Measurements from ENCODE around the gene TMSB10. TPM values are rescaled to one million over a fixed set of nuclear protein-coding genes. Genes with fewer than 3 reads are reported as not detected.

TMSB10 gene
- total and polyA plus RNA-seq, 2 of the 13 experiments (the other 11 are each of a cell fraction or from before 2014, with no cell fraction given), result 665 to 708 TPM

DNA sequence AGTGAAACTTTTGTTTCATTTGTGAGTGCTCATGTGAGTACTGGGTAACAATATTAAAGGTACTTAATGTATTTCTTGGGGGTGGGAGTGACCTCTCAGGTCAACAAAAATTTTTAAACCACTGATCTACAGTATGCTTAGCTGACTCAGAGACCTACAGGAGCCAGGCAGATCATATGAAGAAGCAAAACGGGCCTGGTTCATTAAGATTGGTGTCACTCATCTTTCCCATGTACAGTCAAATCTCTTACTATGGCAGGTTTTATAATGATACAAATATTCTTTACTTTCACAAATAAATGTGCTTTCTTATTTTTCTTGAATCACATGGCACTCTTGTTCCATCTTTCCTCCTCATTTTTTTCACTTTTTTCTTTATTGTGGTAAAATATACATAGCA lies 7.7 kb upstream of the TMSB10 start:
- ChIA-PET POLR2A (interaction anchor here (0.6 kb wide), 1 partner anchor 10 kb away, joined by 3 read pairs; no protein-coding TSS in a partner anchor), CTCF (ENCODE audit: low intra/inter-chr PET ratio, low total read pairs) (no interaction called here)
- H2AFZ ChIP-seq (ENCODE audit: low read length), result no peak overlapping the region
- H3K27me3 ChIP-seq (ENCODE audit: control insufficient read depth in 1 of 2, insufficient read depth in 2 of 2, low read length in 2 of 2), result peaks cover 3 to 34% of the 10 kb centered on the region in 2 experiments; a peak in 3 of 5 replicates
- ATAC-seq, result no peak
- TF ChIP-seq KDM2A (CRISPR knock-in tag; IDR thresholded peaks at IDR 0.05; ENCODE audit: borderline replicate concordance, low read depth) (no peak), ZNF788 (CRISPR knock-in tag; IDR thresholded peaks at IDR 0.05; ENCODE audit: borderline replicate concordance) (no peak), MAZ (IDR thresholded peaks at IDR 0.05; ENCODE audit: borderline replicate concordance, low read depth, low read length) (no peak), MAZ (CRISPR knock-in tag; IDR thresholded peaks at IDR 0.05; ENCODE audit: low read depth) (no peak), ETV5 (CRISPR knock-in tag; IDR thresholded peaks at IDR 0.05; ENCODE audit: borderline replicate concordance) (no peak), PHF8 (CRISPR knock-in tag; IDR thresholded peaks at IDR 0.05) (no peak), SMAD1 (CRISPR knock-in tag; IDR thresholded peaks at IDR 0.05; ENCODE audit: borderline replicate concordance, low read depth) (no peak), TBP (CRISPR knock-in tag; IDR thresholded peaks at IDR 0.05) (no peak), ZSCAN29 (CRISPR knock-in tag; conservative IDR thresholded peaks at IDR 0.05) (no peak), USF2 (IDR thresholded peaks at IDR 0.05; ENCODE audit: low read depth, low read length) (no peak), USF2 (CRISPR knock-in tag; IDR thresholded peaks at IDR 0.05; ENCODE audit: borderline replicate concordance) (no peak), ZMAT3 (CRISPR knock-in tag; conservative IDR thresholded peaks at IDR 0.05) (no peak), ZNF501 (CRISPR knock-in tag; IDR thresholded peaks at IDR 0.05) (no peak), ZNF484 (CRISPR knock-in tag; IDR thresholded peaks at IDR 0.05; ENCODE audit: borderline replicate concordance, low read depth) (no peak), HOXA5 (CRISPR knock-in tag; IDR thresholded peaks at IDR 0.05) (no peak), KDM5A (IDR thresholded peaks at IDR 0.05; ENCODE audit: borderline replicate concordance, low read length) (no peak), POGZ (CRISPR knock-in tag; IDR thresholded peaks at IDR 0.05) (no peak), ZSCAN21 (CRISPR knock-in tag; IDR thresholded peaks at IDR 0.05; ENCODE audit: borderline replicate concordance) (no peak), FOXC1 (CRISPR knock-in tag; IDR thresholded peaks at IDR 0.05; ENCODE audit: borderline replicate concordance) (no peak)
- TF ChIP-seq, protein P1, sequence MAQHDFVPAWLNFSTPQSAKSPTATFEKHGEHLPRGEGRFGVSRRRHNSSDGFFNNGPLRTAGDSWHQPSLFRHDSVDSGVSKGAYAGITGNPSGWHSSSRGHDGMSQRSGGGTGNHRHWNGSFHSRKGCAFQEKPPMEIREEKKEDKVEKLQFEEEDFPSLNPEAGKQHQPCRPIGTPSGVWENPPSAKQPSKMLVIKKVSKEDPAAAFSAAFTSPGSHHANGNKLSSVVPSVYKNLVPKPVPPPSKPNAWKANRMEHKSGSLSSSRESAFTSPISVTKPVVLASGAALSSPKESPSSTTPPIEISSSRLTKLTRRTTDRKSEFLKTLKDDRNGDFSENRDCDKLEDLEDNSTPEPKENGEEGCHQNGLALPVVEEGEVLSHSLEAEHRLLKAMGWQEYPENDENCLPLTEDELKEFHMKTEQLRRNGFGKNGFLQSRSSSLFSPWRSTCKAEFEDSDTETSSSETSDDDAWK (CRISPR knock-in tag; IDR thresholded peaks at IDR 0.05), result no peak
- TF ChIP-seq, protein P2, sequence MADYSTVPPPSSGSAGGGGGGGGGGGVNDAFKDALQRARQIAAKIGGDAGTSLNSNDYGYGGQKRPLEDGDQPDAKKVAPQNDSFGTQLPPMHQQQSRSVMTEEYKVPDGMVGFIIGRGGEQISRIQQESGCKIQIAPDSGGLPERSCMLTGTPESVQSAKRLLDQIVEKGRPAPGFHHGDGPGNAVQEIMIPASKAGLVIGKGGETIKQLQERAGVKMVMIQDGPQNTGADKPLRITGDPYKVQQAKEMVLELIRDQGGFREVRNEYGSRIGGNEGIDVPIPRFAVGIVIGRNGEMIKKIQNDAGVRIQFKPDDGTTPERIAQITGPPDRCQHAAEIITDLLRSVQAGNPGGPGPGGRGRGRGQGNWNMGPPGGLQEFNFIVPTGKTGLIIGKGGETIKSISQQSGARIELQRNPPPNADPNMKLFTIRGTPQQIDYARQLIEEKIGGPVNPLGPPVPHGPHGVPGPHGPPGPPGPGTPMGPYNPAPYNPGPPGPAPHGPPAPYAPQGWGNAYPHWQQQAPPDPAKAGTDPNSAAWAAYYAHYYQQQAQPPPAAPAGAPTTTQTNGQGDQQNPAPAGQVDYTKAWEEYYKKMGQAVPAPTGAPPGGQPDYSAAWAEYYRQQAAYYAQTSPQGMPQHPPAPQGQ (CRISPR knock-in tag; IDR thresholded peaks at IDR 0.05; ENCODE audit: borderline replicate concordance), result no peak
- no peak overlapping the region for H3K4me2 ChIP-seq (ENCODE audit: low read depth, low read length)
- no peaks in the 10 kb centered on the region for H3K4me1 ChIP-seq (ENCODE audit: insufficient read depth, low read length)
- no peak overlapping the region for H3K9ac ChIP-seq (ENCODE audit: insufficient read depth, low read depth, low read length)
- in situ Hi-C loops (cut with HindIII; ENCODE audit: extremely low pct_ligation_motif_present, low pct_unique_long_range_greater_than_20kb), result no loop called here
- no peaks in the 10 kb centered on the region for H3K79me2 ChIP-seq (ENCODE audit: insufficient read depth, low read length)
- no peak for FAIRE-seq
- no peaks in the 10 kb centered on the region for H3K36me3 ChIP-seq (replicated peaks in 1 of 2; ENCODE audit: control insufficient read depth in 1 of 2, insufficient read depth in 2 of 2, low read length in 2 of 2)
- WGBS (ENCODE audit: low lambda C conversion rate), result 10% methylated on average over 1 of the region's 1 CpG
- no peak overlapping the region for H3K4me3 ChIP-seq (replicated peaks in 1 of 3; ENCODE audit: insufficient read depth in 1 of 3, low read depth in 2 of 3, low read length in 3 of 3)
- no TSS peak for BruUV-seq (replicated peaks)
- no peaks in the 10 kb centered on the region for H3K9me3 ChIP-seq (ENCODE audit: low read length)
- no peak overlapping the region for H3K27ac ChIP-seq (ENCODE audit: extremely low read length, insufficient read depth, low read length)
- no peaks in the 10 kb centered on the region for H4K20me1 ChIP-seq (ENCODE audit: insufficient read depth, low read length)
- intact Hi-C loops (cut with micrococcal nuclease; ENCODE audit: unreplicated experiment), result no loop called here
- DNase-seq (ENCODE audit: low spot score), result no peak

Data from HepG2 (cell line).